HepG2 (cell line): ENCODE data around the gene SIRT7. TPM values are rescaled to one million over a fixed set of nuclear protein-coding genes. Genes with fewer than 3 reads are reported as not detected.

Experiments used
- AFF4 ChIP-seq: sonication (generic); formaldehyde crosslinking; IDR thresholded peaks from 2 replicates; pipeline ENCODE4 v1.4.0; 2020; ENCODE audit warnings: missing genetic modification reagents
- BRF2 ChIP-seq: sonication (generic); formaldehyde crosslinking; IDR thresholded peaks from 2 replicates; pipeline ENCODE4 v1.8.1; 2022; ENCODE audit warnings: mild to moderate bottlenecking, missing genetic modification reagents
- CSRNP1 ChIP-seq: sonication (generic); formaldehyde crosslinking; IDR thresholded peaks from 2 replicates; pipeline ENCODE4 v1.8.1; 2023; ENCODE audit warnings: mild to moderate bottlenecking, missing genetic modification reagents
- FOXP4 ChIP-seq: sonication (generic); formaldehyde crosslinking; IDR thresholded peaks from 2 replicates; pipeline ENCODE4 v1.4.0; 2020; ENCODE audit warnings: missing genetic modification reagents
- HDAC2 ChIP-seq: sonication (generic); formaldehyde crosslinking; IDR thresholded peaks from 2 replicates; pipeline ENCODE4 v1.4.0; 2020; ENCODE audit warnings: missing genetic modification reagents
- HNF4G ChIP-seq, 2 experiments: sonication (generic) in 1 of 2; formaldehyde crosslinking in 1 of 2; IDR thresholded peaks; 2 replicates each; pipeline versions ENCODE4 v1.4.0 to v1.6.1; 2011 to 2020; ENCODE audit warnings: borderline replicate concordance in 2 of 2, low read depth in 2 of 2, mild to moderate bottlenecking in 2 of 2, low read length in 1 of 2, missing genetic modification reagents in 1 of 2, moderate library complexity in 1 of 2
- SP1 ChIP-seq, 2 experiments: fragments of 450-650 bp in 1 of 2; sonication (generic) in 1 of 2; formaldehyde crosslinking in 1 of 2; IDR thresholded peaks; 2 replicates each; pipeline versions ENCODE4 v1.4.0 to v1.6.1; 2016 to 2020; ENCODE audit warnings: missing genetic modification reagents in 1 of 2
- SP5 ChIP-seq: IDR thresholded peaks from 2 replicates; pipeline ENCODE4 v1.6.1; 2016; ENCODE audit warnings: low read depth, borderline replicate concordance
- SRY ChIP-seq: sonication (generic); formaldehyde crosslinking; IDR thresholded peaks from 2 replicates; pipeline ENCODE4 v1.8.0; 2022; ENCODE audit warnings: mild to moderate bottlenecking, missing genetic modification reagents
- TFAP4 ChIP-seq: sonication (generic); IDR thresholded peaks from 2 replicates; pipeline ENCODE4 v1.6.1; 2016; ENCODE audit warnings: low read depth, borderline replicate concordance
- ZGPAT ChIP-seq: IDR thresholded peaks from 2 replicates; pipeline ENCODE4 v1.6.1; 2016; ENCODE audit warnings: mild to moderate bottlenecking
- ZNF234 ChIP-seq: sonication (generic); formaldehyde crosslinking; conservative IDR thresholded peaks from 2 replicates; pipeline ENCODE4 v1.5.1; 2020; ENCODE audit warnings: mild to moderate bottlenecking, missing genetic modification reagents
- ZNF550 ChIP-seq: sonication (generic); formaldehyde crosslinking; IDR thresholded peaks from 2 replicates; pipeline ENCODE4 v1.4.0; 2020; ENCODE audit warnings: mild to moderate bottlenecking, missing genetic modification reagents, borderline replicate concordance
- ZSCAN21 ChIP-seq: sonication (generic); formaldehyde crosslinking; IDR thresholded peaks from 2 replicates; pipeline ENCODE4 v1.8.0; 2022; ENCODE audit warnings: mild to moderate bottlenecking, missing genetic modification reagents, moderate library complexity, borderline replicate concordance
- ZSCAN31 ChIP-seq: sonication (generic); formaldehyde crosslinking; IDR thresholded peaks from 2 replicates; pipeline ENCODE4 v1.5.0; 2020; ENCODE audit warnings: low read depth, mild to moderate bottlenecking, missing genetic modification reagents
- polyA plus RNA-seq, 8 experiments: library from polyadenylated mRNA; depleted of rRNA in 3 of 8; stranded (reverse) in 7 of 8; unstranded in 1 of 8; fragments of >200 nt; fragmentation: Illumina TruSeq in 4 of 8; extraction: Trizol in 4 of 8; gene quantifications; 2 replicates each; pipeline versions ENCODE4 v1.2.1 to v1.2.3, GENCODE V29; 2011 to 2016; ENCODE audit warnings: low read depth in 4 of 8, missing spikeins in 1 of 8, mixed read lengths in 1 of 8; ENCODE audit not compliant: insufficient read depth in 1 of 8
- total RNA-seq, 5 experiments: library from RNA; depleted of rRNA; stranded (reverse); fragments of >200 nt; fragmentation: Illumina TruSeq; extraction: Trizol; gene quantifications; 2 replicates each; pipeline ENCODE4 v1.2.3, GENCODE V29; 2016; ENCODE audit warnings: low read depth in 1 of 5

SIRT7 gene
- total and polyA plus RNA-seq, 2 of the 13 experiments (the other 11 are each of a cell fraction or from before 2014, with no cell fraction given), result 8.3 to 24.8 TPM

GRCh38 chr17:81964081-81964849 lies 46.3 kb upstream of the SIRT7 start (continued):
- TF ChIP-seq FOXP4 (CRISPR knock-in tag) (peak; percentile 73), HDAC2 (CRISPR knock-in tag) (peak; percentile 69; the same call in 1 of the 2 replicates), ZNF234 (CRISPR knock-in tag) (no peak), SP5 (peak; percentile 29; the same call in 1 of the 2 replicates), ZNF550 (CRISPR knock-in tag) (no peak), ZSCAN21 (CRISPR knock-in tag) (0 out of 2 replicates have a peak, but pooled peaks have one; percentile 35), TFAP4 (peak; percentile 72; the same call in 1 of the 2 replicates), HNF4G (IDR thresholded peaks at IDR 0.05; ENCODE audit: borderline replicate concordance, low read depth, low read length) (peak; percentile 59), HNF4G (CRISPR knock-in tag; IDR thresholded peaks at IDR 0.05; ENCODE audit: borderline replicate concordance, low read depth) (no peak), SRY (CRISPR knock-in tag) (0 out of 2 replicates have a peak, but pooled peaks have one; percentile 32), ZSCAN31 (CRISPR knock-in tag) (0 out of 2 replicates have a peak, but pooled peaks have one; percentile 50), BRF2 (CRISPR knock-in tag) (no peak), SP1 (IDR thresholded peaks at IDR 0.05) (no peak), SP1 (CRISPR knock-in tag; IDR thresholded peaks at IDR 0.05) (no peak), CSRNP1 (CRISPR knock-in tag) (peak; percentile 71), AFF4 (CRISPR knock-in tag) (0 out of 2 replicates have a peak, but pooled peaks have one; percentile 70), ZGPAT (no peak; the same call in 1 of the 2 replicates)
